ENCODE results near the gene COL8A2. TPM values are rescaled to one million over a fixed set of nuclear protein-coding genes. Genes with fewer than 3 reads are reported as not detected.

COL8A2 gene
- total RNA-seq, 1 experiment from 2014 or later = 1.4 TPM

GRCh38 chr1:36128126-36128904 is 3.3 kb upstream of the COL8A2 start:
- Histone ChIP-seq H3K36me3 (no peaks in the 10 kb centered on the region), H3K27me3 (no peaks in the 10 kb centered on the region), H3K4me3 (no peak overlapping the region), H3K9me3 (no peaks in the 10 kb centered on the region)
- peak; percentile 43 for DNase-seq

- Histone ChIP-seq H3K27me3 (no peaks in the 10 kb centered on the region), H3K9me3 (no peaks in the 10 kb centered on the region), H3K36me3 (no peaks in the 10 kb centered on the region), H3K4me3 (no peak overlapping the region)
- no peak for DNase-seq
Observed at GRCh38 chr1:36126797-36127500, 1.9 kb upstream of the COL8A2 start.

- H3K9me3 ChIP-seq = no peaks in the 10 kb centered on the region
- no peaks in the 10 kb centered on the region for H3K27me3 ChIP-seq
- no peaks in the 10 kb centered on the region for H3K36me3 ChIP-seq
- no peak for DNase-seq
- no peak overlapping the region for H3K4me3 ChIP-seq
Observed at GRCh38 chr1:36126005-36126716, 1.1 kb upstream of the COL8A2 start.

GRCh38 chr1:36124404-36125128 is 456 bp downstream of the COL8A2 start:
- H3K4me3 ChIP-seq = no peak overlapping the region

GRCh38 chr1:36123356-36123755 is 1.7 kb downstream of the COL8A2 start:
- no peaks in the 10 kb centered on the region for H3K9me3 ChIP-seq

More at GRCh38 chr1:36124404-36125128, 456 bp downstream of the COL8A2 start:
- no peaks in the 10 kb centered on the region for H3K36me3 ChIP-seq
- DNase-seq = no peak
- H3K9me3 ChIP-seq = no peaks in the 10 kb centered on the region
- H3K27me3 ChIP-seq = no peaks in the 10 kb centered on the region

GRCh38 chr1:36122062-36123030 is 2.7 kb downstream of the COL8A2 start:
- H3K36me3 ChIP-seq = no peaks in the 10 kb centered on the region
- DNase-seq = no peak

More at GRCh38 chr1:36123356-36123755, 1.7 kb downstream of the COL8A2 start:
- Histone ChIP-seq H3K4me3 (no peak overlapping the region), H3K27me3 (no peaks in the 10 kb centered on the region), H3K36me3 (no peaks in the 10 kb centered on the region)
- no peak for DNase-seq

GRCh38 chr1:36119456-36119855 is 5.6 kb downstream of the COL8A2 start:
- DNase-seq = peak; percentile 33
- Histone ChIP-seq H3K9me3 (no peaks in the 10 kb centered on the region), H3K4me3 (no peak overlapping the region), H3K27me3 (no peaks in the 10 kb centered on the region), H3K36me3 (no peaks in the 10 kb centered on the region)

More at GRCh38 chr1:36122062-36123030, 2.7 kb downstream of the COL8A2 start:
- no peaks in the 10 kb centered on the region for H3K9me3 ChIP-seq
- no peaks in the 10 kb centered on the region for H3K27me3 ChIP-seq
- no peak overlapping the region for H3K4me3 ChIP-seq

- H3K36me3 ChIP-seq = no peaks in the 10 kb centered on the region
- H3K27me3 ChIP-seq = no peaks in the 10 kb centered on the region
- no peaks in the 10 kb centered on the region for H3K9me3 ChIP-seq
- no peak for DNase-seq
- no peak overlapping the region for H3K4me3 ChIP-seq
Observed at GRCh38 chr1:36118447-36119204, 6.4 kb downstream of the COL8A2 start.

GRCh38 chr1:36116901-36117300 is 8.1 kb downstream of the COL8A2 start:
- DNase-seq = no peak
- Histone ChIP-seq H3K36me3 (no peaks in the 10 kb centered on the region), H3K9me3 (no peaks in the 10 kb centered on the region), H3K27me3 (no peaks in the 10 kb centered on the region), H3K4me3 (no peak overlapping the region)

- DNase-seq = peak; percentile 47
- no peaks in the 10 kb centered on the region for H3K27me3 ChIP-seq
- no peaks in the 10 kb centered on the region for H3K36me3 ChIP-seq
- no peak overlapping the region for H3K4me3 ChIP-seq
- no peaks in the 10 kb centered on the region for H3K9me3 ChIP-seq
Observed at GRCh38 chr1:36115931-36116330, 9.1 kb downstream of the COL8A2 start.

GRCh38 chr1:36115200-36115669 is 9.8 kb downstream of the COL8A2 start:
- Histone ChIP-seq H3K4me3 (no peak overlapping the region), H3K9me3 (no peaks in the 10 kb centered on the region), H3K36me3 (no peaks in the 10 kb centered on the region), H3K27me3 (no peaks in the 10 kb centered on the region)
- DNase-seq = peak; percentile 95

GRCh38 chr1:36114371-36114770 is 10.7 kb downstream of the COL8A2 start:
- no peak overlapping the region for H3K4me3 ChIP-seq
- H3K27me3 ChIP-seq = no peaks in the 10 kb centered on the region
- DNase-seq = no peak
- no peaks in the 10 kb centered on the region for H3K36me3 ChIP-seq
- H3K9me3 ChIP-seq = no peaks in the 10 kb centered on the region

- no peak for DNase-seq
- Histone ChIP-seq H3K27me3 (no peaks in the 10 kb centered on the region), H3K9me3 (no peaks in the 10 kb centered on the region), H3K36me3 (no peaks in the 10 kb centered on the region), H3K4me3 (no peak overlapping the region)
Observed at GRCh38 chr1:36112823-36113222, 12.2 kb downstream of the COL8A2 start.

GRCh38 chr1:36111151-36111550 is 13.9 kb downstream of the COL8A2 start:
- no peaks in the 10 kb centered on the region for H3K27me3 ChIP-seq
- no peaks in the 10 kb centered on the region for H3K9me3 ChIP-seq
- no peak for DNase-seq
- no peak overlapping the region for H3K4me3 ChIP-seq
- no peaks in the 10 kb centered on the region for H3K36me3 ChIP-seq

All from MG63 (cell line).